Hepatocyte (in vitro differentiated cells): ENCODE data around the gene CHRD.

Source experiments
- CTCF ChIP-seq: fragments of 200-600 bp; sonication (generic); IDR thresholded peaks from 2 replicates; pipeline ENCODE4 v1.5.1; 2016; ENCODE audit warnings: antibody characterized with exemption, mild to moderate bottlenecking; ENCODE audit not compliant: poor library complexity
- EZH2 ChIP-seq: fragments of 200-600 bp; sonication (generic); IDR thresholded peaks from 2 replicates; pipeline ENCODE4 v1.6.1; 2016; ENCODE audit warnings: antibody characterized with exemption, mild to moderate bottlenecking, borderline replicate concordance
- EZH2phosphoT487 ChIP-seq: fragments of 200-600 bp; sonication (generic); IDR thresholded peaks from one replicate; pipeline ENCODE4 v1.6.1; 2018; ENCODE audit warnings: antibody characterized with exemption, mild to moderate bottlenecking, low read depth, moderate library complexity; ENCODE audit not compliant: unreplicated experiment, severe bottlenecking

GRCh38 chr3:184347321-184348056 is 32.4 kb upstream of the CHRD start:
- TF ChIP-seq CTCF (no peak), EZH2phosphoT487 (no peak), EZH2 (no peak)
